OCI-LY7 (cell line): ENCODE measurements around the gene FAM20A. TPM values are rescaled to one million over a fixed set of nuclear protein-coding genes. Genes with fewer than 3 reads are reported as not detected.

Source experiments
- BruUV-seq: library from RNA; stranded (reverse); fragments of 400-500 nt; replicated peaks from 2 replicates; lab custom pipeline; 2021; lab: Mats Ljungman, UMichigan
- CTCF ChIA-PET: fragments of 300-600 bp; sonication (Branson Sonifier 250); formaldehyde crosslinking; loops from one replicate; lab custom pipeline; 2022; ENCODE audit warnings: antibody characterized with exemption; ENCODE audit not compliant: unreplicated experiment; lab: Charles Lee
- POLR2A ChIA-PET: fragments of 300-600 bp; sonication (Branson Sonifier 250); formaldehyde crosslinking; loops from one replicate; lab custom pipeline; 2022; ENCODE audit warnings: antibody characterized with exemption; lab: Charles Lee
- DNase-seq: peaks from one replicate; pipeline ENCODE4 v3.0.0-alpha.2; 2015; ENCODE audit warnings: low spot score
- H2AFZ ChIP-seq: fragments of 200-600 bp; sonication (generic), shearing (Covaris generic); 2 replicates; pipeline ENCODE4 v1.6.1; 2014; ENCODE audit warnings: mild to moderate bottlenecking, antibody characterized with exemption, low read length, moderate library complexity
- H3K27ac ChIP-seq: fragments of 200-600 bp; sonication (generic); 2 replicates; pipeline ENCODE4 v1.5.1; 2014; ENCODE audit warnings: mixed run types, low read depth, mild to moderate bottlenecking, moderate library complexity, low read length, inconsistent platforms; ENCODE audit not compliant: poor library complexity, severe bottlenecking
- H3K36me3 ChIP-seq: fragments of 200-600 bp; sonication (generic); 2 replicates; pipeline ENCODE4 v1.6.1; 2014; ENCODE audit warnings: mild to moderate bottlenecking, antibody characterized with exemption, low read length, moderate library complexity, mixed read lengths; ENCODE audit not compliant: insufficient read depth
- H3K4me1 ChIP-seq: fragments of 200-600 bp; sonication (generic); 2 replicates; pipeline ENCODE4 v1.5.1; 2014; ENCODE audit warnings: mild to moderate bottlenecking, low read length; ENCODE audit not compliant: insufficient read depth, poor library complexity, severe bottlenecking
- H3K4me2 ChIP-seq: fragments of 200-600 bp; sonication (generic); 2 replicates; pipeline ENCODE4 v1.6.1; 2014; ENCODE audit warnings: mild to moderate bottlenecking, low read length
- H3K4me3 ChIP-seq: fragments of 200-600 bp; sonication (generic); 2 replicates; pipeline ENCODE4 v1.5.1; 2014; ENCODE audit warnings: mild to moderate bottlenecking, low read depth, low read length; ENCODE audit not compliant: poor library complexity, severe bottlenecking
- H3K79me2 ChIP-seq: fragments of 200-600 bp; sonication (generic); 2 replicates; pipeline ENCODE4 v1.6.1; 2016; ENCODE audit warnings: low read depth, mild to moderate bottlenecking, low read length, moderate library complexity, mixed read lengths; ENCODE audit not compliant: insufficient read depth
- H3K9me2 ChIP-seq: fragments of 200-600 bp; sonication (generic); 2 replicates; pipeline ENCODE4 v1.6.1; 2016; ENCODE audit warnings: mild to moderate bottlenecking, low read length, mixed read lengths; ENCODE audit not compliant: insufficient read depth
- H3K9me3 ChIP-seq: fragments of 200-600 bp; sonication (generic); 2 replicates; pipeline ENCODE4 v1.6.1; 2014; ENCODE audit warnings: mild to moderate bottlenecking, mixed run types, low read length, mixed read lengths
- H4K20me1 ChIP-seq: fragments of 200-600 bp; sonication (generic); 2 replicates; pipeline ENCODE4 v1.6.1; 2014; ENCODE audit warnings: mild to moderate bottlenecking, antibody characterized with exemption, low read length, moderate library complexity, mixed read lengths; ENCODE audit not compliant: insufficient read depth
- CTCF ChIP-seq: fragments of 200-600 bp; sonication (generic); conservative IDR thresholded peaks from 2 replicates; pipeline ENCODE4 v1.5.1; 2014; ENCODE audit warnings: mild to moderate bottlenecking, antibody characterized with exemption, low read length, moderate library complexity, mixed read lengths
- EZH2phosphoT487 ChIP-seq: fragments of 200-600 bp; sonication (generic); IDR thresholded peaks from 2 replicates; pipeline ENCODE4 v1.6.1; 2018; ENCODE audit warnings: low read depth, borderline replicate concordance, mild to moderate bottlenecking, mixed run types, antibody characterized with exemption, low read length, moderate library complexity, mixed read lengths
- intact Hi-C: fragments of 100-400 bp; cut with micrococcal nuclease; formaldehyde crosslinking; loops from one replicate; pipeline ENCODE4 v1.10.0; 2022; ENCODE audit not compliant: unreplicated experiment
- total RNA-seq, 2 experiments: library from RNA; depleted of rRNA in 1 of 2; stranded (reverse); fragments of >200 nt in 1 of 2; shearing (Covaris generic) in 1 of 2; gene quantifications; 2 replicates each; pipeline ENCODE4 v1.2.3, GENCODE V29; 2014 to 2022

The FAM20A gene
- total RNA-seq, 2 experiments from 2014 or later: not detected

DNA sequence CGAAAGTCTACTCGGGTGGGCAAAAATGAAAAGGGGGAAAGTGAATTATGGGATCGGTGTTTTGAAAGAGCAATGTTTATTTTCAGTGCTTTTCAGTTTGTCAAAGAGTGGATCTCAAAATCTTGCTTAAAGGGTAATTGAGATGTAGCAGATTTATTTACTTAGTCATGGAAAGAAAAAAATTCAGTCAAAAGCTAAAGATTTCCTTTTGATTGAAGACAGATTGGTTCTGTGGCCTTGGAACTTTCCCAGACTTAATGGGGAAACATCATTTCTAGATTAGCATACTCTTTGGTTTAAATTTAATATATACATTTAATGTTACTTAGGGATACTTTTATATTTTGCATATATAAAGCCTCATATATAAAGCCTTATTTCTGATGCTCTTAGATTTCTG lies 68.3 kb downstream of the FAM20A start:
- no peak for DNase-seq
- no peaks in the 10 kb centered on the region for H3K4me1 ChIP-seq
- ChIA-PET CTCF (interaction anchor here (1.2 kb wide), 1 partner anchor 81 kb away, joined by 3 read pairs; no protein-coding TSS in a partner anchor), POLR2A (interaction anchor here (0.6 to 1.0 kb wide), 2 partner anchors 36 to 52 kb away, joined by 3 to 5 read pairs; no protein-coding TSS in a partner anchor)
- H4K20me1 ChIP-seq: no peaks in the 10 kb centered on the region
- no peak overlapping the region for H3K27ac ChIP-seq
- no peaks in the 10 kb centered on the region for H3K79me2 ChIP-seq
- H3K9me3 ChIP-seq: no peaks in the 10 kb centered on the region
- no peak overlapping the region for H3K4me3 ChIP-seq
- BruUV-seq: no TSS peak
- intact Hi-C loops: no loop called here
- no peak for TF ChIP-seq CTCF
- no peak overlapping the region for H2AFZ ChIP-seq
- peaks cover 100% of the 10 kb centered on the region for H3K36me3 ChIP-seq
- no peak overlapping the region for H3K4me2 ChIP-seq
- H3K9me2 ChIP-seq: no peaks in the 10 kb centered on the region

DNA sequence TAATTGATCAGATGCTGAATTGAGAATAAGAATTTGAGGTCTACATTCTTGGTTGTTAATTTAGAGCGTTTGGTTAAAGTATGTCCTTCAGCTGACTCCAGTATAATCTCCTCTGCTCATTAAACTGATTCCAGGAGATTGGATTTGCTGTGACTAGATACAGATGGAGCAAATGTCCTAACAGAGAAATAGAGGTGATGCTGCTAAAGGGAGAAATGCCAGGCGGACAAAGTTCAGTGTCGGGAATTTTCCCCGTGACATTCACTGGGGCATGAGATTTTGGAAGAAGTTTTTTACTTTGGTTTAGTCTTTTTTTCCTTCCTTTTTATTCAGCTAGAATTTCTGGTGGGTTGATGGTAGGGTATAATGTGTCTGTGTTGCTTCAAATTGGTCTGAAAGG lies 69.9 kb downstream of the FAM20A start:
- ChIA-PET CTCF (no interaction called here), POLR2A (interaction anchor here (0.6 kb wide), 2 partner anchors 334 to 524 kb away, joined by 3 to 5 read pairs; no protein-coding TSS in a partner anchor)
- TSS peak; percentile 65 for BruUV-seq
- Histone ChIP-seq H2AFZ (no peak overlapping the region), H3K27ac (no peak overlapping the region), H3K4me3 (no peak overlapping the region), H4K20me1 (0 out of 2 replicates have a peak, but pooled peaks cover 4% of the 10 kb centered on the region), H3K36me3 (peaks cover 100% of the 10 kb centered on the region), H3K4me1 (no peaks in the 10 kb centered on the region), H3K9me2 (no peaks in the 10 kb centered on the region), H3K4me2 (no peak overlapping the region), H3K79me2 (no peaks in the 10 kb centered on the region), H3K9me3 (no peaks in the 10 kb centered on the region)
- TF ChIP-seq EZH2phosphoT487 (no peak), CTCF (no peak)
- intact Hi-C loops: no loop called here
- DNase-seq: no peak

- H3K9me3 ChIP-seq: no peaks in the 10 kb centered on the region
- no peak overlapping the region for H3K4me2 ChIP-seq
- peaks cover 4% of the 10 kb centered on the region; the same call in 1 of the 2 replicates for H4K20me1 ChIP-seq
- no peaks in the 10 kb centered on the region for H3K4me1 ChIP-seq
- BruUV-seq: no TSS peak
- no peak for DNase-seq
- no peaks in the 10 kb centered on the region for H3K79me2 ChIP-seq
- no peak overlapping the region for H3K4me3 ChIP-seq
- no peaks in the 10 kb centered on the region for H3K9me2 ChIP-seq
- TF ChIP-seq CTCF: no peak
- no peak for TF ChIP-seq EZH2phosphoT487
- no peak overlapping the region for H3K27ac ChIP-seq
- no peak overlapping the region for H2AFZ ChIP-seq
- ChIA-PET POLR2A (interaction anchor here (1.4 kb wide), 1 partner anchor 11 kb away, joined by 4 read pairs; no protein-coding TSS in a partner anchor), CTCF (no interaction called here)
- peaks cover 100% of the 10 kb centered on the region for H3K36me3 ChIP-seq
- intact Hi-C loops: no loop called here
These were observed 73.9 kb downstream of the FAM20A start for GRCh38 chr17:68527314-68527713.
